Spinal cord (tissue), 10 donors: ENCODE measurements around the gene ERC1. TPM values are rescaled to one million over a fixed set of nuclear protein-coding genes. Genes with fewer than 3 reads are reported as not detected.
A peak's percentile ranks its signal among the peaks of the same experiment; 100 is the strongest.

Source experiments
- DNase-seq, 6 donors: peaks; one replicate each; pipeline versions ENCODE4 v3.0.0 to v3.0.0-alpha.2; 2013 to 2015; ENCODE audit warnings: low spot score in 6 of 6, low read depth in 4 of 6
- H3K27ac ChIP-seq: one replicate; pipeline ENCODE4 v1.5.1; 2013; ENCODE audit warnings: low read depth, low read length, control low read depth
- H3K27me3 ChIP-seq: one replicate; pipeline ENCODE4 v1.6.1; 2013; ENCODE audit warnings: low read length; ENCODE audit not compliant: control insufficient read depth, insufficient read depth
- H3K36me3 ChIP-seq: one replicate; pipeline ENCODE4 v1.6.1; 2013; ENCODE audit warnings: low read length; ENCODE audit not compliant: control insufficient read depth, insufficient read depth
- H3K4me1 ChIP-seq: one replicate; pipeline ENCODE4 v1.6.1; 2013; ENCODE audit warnings: low read length; ENCODE audit not compliant: control insufficient read depth, insufficient read depth
- H3K4me3 ChIP-seq: one replicate; pipeline ENCODE4 v1.5.1; 2013; ENCODE audit warnings: low read depth, low read length, control low read depth
- H3K9me3 ChIP-seq: one replicate; pipeline ENCODE4 v1.6.1; 2013; ENCODE audit warnings: low read length; ENCODE audit not compliant: control insufficient read depth, insufficient read depth
- WGBS: methylation state at CpG from one replicate; pipeline ENCODE4 v1.1.5; 2013; ENCODE audit warnings: missing lambda C conversion rate; ENCODE audit not compliant: insufficient coverage; 5-methylcytosine and 5-hydroxymethylcytosine counted together
- polyA plus RNA-seq, 2 donors: library from polyadenylated mRNA; unstranded; fragments of 120-200 nt; gene quantifications; one replicate each; pipeline ENCODE4 v1.2.1, GENCODE V29; 2013; ENCODE audit not compliant: insufficient read length in 2 of 2
- total RNA-seq, 2 donors: library from RNA; depleted of rRNA in 1 of 2; stranded (reverse); fragments of 120-200 nt in 1 of 2; fragments of >200 nt in 1 of 2; gene quantifications; one replicate each; pipeline versions ENCODE4 v1.2.3 to v1.2.4, GENCODE V29; 2013 to 2014
- donor health status: healthy.

ERC1 gene
- total and polyA plus RNA-seq, 4 donors: 44.3 to 75.5 (median 47.9) TPM

DNA sequence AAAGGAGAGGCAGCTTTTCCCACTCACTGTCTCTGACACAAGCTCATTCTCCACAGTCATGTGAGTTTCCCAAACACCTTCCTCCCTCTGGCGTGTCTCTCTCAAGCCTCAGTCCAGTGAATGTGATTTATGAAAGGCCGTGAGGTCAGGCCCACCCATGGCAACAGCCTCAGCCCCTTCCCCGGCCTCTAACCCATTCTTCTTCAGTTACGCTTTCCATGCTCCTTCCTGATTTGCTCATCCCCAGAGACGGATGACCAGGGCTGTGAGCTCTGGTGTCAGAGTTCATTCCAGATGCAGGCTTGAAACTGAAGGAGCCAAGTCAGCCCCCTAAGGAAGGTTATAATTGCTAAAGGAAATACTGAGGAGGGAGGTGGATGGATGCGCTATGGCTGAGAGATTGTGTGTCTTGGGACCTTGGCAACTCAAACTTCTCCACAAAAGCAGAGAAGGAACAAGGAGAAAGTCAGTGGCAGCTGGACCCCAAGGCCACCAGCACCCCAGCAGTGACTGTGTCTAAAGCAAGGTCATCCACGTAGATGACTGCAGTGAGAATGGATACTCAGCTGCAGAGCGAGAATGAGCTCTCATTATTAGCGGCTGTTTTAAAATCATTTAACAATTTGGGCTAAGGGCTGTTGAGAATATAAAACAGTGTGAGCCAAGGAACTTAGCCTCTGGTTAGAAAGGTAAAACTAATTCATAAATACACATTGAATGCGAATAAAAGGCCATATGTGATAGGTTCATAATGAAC lies 519.2 kb downstream of the ERC1 start:
- DNase-seq: peak in 1 of 6 donors; percentile 58
- Histone ChIP-seq H3K4me3 (no peak overlapping the region), H3K36me3 (no peaks in the 10 kb centered on the region), H3K9me3 (peaks cover 4% of the 10 kb centered on the region), H3K27ac (no peak overlapping the region), H3K4me1 (peaks cover 6% of the 10 kb centered on the region), H3K27me3 (no peaks in the 10 kb centered on the region)
- WGBS: 60% methylated on average over 8 of the region's 10 CpGs

DNA sequence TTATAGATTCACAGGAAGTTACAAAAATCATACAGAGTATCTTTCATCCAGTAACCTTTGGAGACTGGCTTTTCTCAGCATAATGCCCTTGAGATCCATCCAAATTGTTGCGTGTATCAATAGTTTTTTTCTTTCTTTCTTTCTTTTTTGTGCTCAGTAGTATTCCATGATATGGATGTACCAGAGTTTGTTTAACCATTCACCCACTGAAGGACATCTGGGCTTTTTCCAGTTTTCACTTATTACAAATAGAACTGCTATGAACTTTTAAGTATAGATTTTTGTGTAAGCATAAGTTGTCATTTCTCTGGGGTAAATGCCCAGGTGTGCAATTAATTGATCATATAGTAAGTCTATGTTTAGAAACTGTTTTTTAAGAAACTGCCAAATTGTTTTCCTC lies 524.0 kb downstream of the ERC1 start:
- Histone ChIP-seq H3K27ac (no peak overlapping the region), H3K9me3 (peaks cover 7% of the 10 kb centered on the region), H3K4me1 (peaks cover 13% of the 10 kb centered on the region), H3K36me3 (no peaks in the 10 kb centered on the region), H3K27me3 (no peaks in the 10 kb centered on the region), H3K4me3 (no peak overlapping the region)
- no CpG with 5 or more reads among the region's 1 CpG for WGBS
- DNase-seq: no peak

DNA sequence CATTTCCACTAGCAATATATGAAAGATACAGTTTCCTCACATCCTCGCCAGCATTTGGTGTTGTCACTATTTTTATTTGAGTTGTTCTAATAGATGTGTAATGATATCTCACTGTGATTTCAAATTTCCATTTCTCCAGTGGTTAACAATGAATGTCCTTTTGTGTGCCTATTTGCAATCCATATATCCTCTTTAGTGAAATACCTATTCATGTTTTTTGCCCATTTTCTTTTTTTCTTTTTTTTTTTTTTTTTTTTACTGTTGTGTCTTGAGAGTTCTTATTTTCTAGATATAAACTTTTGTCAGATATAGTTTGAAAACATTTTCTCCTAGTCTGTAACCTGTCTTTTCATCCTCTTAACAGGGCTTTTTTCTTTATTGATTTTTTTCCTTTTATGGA lies 524.4 kb downstream of the ERC1 start:
- DNase-seq: no peak
- Histone ChIP-seq H3K9me3 (peaks cover 7% of the 10 kb centered on the region), H3K4me3 (no peak overlapping the region), H3K27me3 (no peaks in the 10 kb centered on the region), H3K36me3 (no peaks in the 10 kb centered on the region), H3K27ac (no peak overlapping the region), H3K4me1 (peaks cover 11% of the 10 kb centered on the region)
- no CpG with 5 or more reads among the region's 1 CpG for WGBS

DNA sequence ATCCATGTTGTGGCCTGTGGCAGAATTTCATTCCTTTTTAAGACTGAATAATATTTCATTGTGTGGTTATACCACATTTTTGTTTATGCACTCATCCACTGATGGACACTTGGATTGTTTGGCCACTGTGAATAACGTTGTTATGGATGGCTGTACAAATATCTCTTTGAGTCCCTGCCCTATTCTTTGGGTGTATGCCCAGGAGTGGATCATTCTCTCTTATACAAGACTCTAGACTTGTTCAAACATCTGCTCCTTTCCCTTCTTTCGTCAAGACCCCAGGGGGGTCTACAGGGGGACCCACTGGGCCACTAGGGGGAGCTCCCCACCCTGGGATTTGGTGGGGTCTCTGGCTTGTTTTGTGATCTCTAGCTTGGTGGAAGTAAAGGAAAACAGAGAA lies 526.0 kb downstream of the ERC1 start:
- no peaks in the 10 kb centered on the region for H3K27me3 ChIP-seq
- no peak overlapping the region for H3K27ac ChIP-seq
- no peaks in the 10 kb centered on the region for H3K36me3 ChIP-seq
- peaks cover 7% of the 10 kb centered on the region for H3K9me3 ChIP-seq
- no peak overlapping the region for H3K4me3 ChIP-seq
- no peak for DNase-seq
- peaks cover 11% of the 10 kb centered on the region for H3K4me1 ChIP-seq
- no CpG with 5 or more reads among the region's 2 CpGs for WGBS

DNA sequence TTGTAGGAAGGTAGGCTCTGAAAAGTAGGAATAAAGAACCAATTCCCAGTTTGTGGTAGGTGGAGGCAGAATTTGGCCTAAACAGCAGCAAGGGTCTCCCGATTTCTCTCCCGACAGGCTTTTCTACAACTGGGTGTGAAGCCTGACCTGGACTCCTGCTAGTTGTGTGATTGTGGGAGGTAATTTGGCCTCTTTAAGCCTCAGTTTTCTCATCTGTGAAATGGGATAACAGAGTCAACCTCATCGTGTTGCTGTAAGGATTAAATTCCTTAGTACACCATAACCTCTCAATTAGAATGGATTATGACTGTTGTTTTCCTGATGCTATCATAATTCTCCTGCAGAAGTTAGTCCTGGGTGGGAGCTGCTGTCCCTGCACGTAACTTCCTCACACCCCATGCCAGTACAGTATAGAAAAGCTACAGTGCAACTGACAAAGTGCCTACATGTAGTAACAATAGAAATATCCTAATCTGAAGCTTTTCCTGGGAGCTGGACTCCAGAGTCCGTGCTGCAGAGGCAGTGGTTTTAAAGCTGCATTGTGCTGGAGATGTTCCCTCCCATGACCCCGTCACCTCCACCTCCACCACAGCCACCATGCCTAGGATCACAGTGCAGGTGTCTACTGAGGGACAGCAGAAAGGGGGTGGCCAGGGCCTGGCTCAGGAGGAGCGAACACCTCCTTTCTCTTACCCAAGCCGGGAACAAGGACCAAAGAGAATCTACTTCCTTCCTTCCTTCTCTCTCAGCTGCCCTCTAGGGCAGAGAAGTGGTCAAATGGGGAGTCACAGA lies 526.9 kb downstream of the ERC1 start:
- H3K4me3 ChIP-seq: no peak overlapping the region
- peaks cover 11% of the 10 kb centered on the region for H3K4me1 ChIP-seq
- H3K27ac ChIP-seq: no peak overlapping the region
- DNase-seq: no peak
- 95% methylated on average over 4 of the region's 8 CpGs for WGBS
- H3K9me3 ChIP-seq: peaks cover 7% of the 10 kb centered on the region
- no peaks in the 10 kb centered on the region for H3K36me3 ChIP-seq
- no peaks in the 10 kb centered on the region for H3K27me3 ChIP-seq

DNA sequence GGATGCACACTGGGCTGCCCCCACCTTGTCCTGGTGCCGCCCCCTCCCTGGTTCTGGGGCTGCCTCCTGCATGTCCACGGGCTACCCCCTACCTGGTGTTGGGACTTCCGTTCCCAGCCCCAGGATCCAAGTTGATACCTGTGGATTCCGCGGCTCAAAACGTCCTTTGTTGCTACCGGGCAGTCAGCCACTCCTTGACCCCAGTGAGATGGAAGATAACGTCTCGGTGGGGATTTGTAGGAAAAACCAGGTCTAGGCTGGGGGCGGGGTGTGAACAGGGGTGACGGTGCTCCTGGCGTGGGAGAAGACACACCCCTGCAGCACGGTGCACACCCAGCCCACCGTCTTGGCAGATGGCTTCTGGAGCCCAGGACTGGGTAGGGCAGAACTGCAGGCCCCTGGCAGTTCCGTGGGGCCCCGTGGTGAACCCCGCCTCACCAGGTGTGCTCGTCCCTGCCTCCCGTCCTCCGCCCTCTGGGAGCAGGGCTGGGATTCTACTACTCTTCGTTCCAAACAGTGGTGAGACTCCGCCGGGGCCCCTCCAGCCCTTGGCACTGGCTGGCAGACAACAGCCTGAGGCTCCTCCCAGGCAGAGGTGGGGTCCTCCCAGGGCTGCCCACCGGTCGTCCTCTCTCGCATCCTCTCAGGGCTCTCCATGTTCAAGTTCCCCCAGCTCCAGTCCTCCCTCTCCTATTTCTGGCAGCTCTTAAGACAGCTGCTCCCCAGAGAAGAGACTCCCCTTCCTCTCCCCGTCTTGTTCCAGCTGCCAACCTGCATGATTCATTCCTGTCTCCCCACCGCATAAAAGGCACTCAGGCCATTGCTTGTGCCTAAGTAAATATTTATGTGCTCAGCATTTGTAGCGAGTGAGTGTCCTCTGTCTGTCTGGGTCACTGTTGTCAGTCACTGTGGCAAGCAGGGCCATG lies 527.8 kb downstream of the ERC1 start:
- no peak overlapping the region for H3K27ac ChIP-seq
- no peaks in the 10 kb centered on the region for H3K36me3 ChIP-seq
- H3K4me3 ChIP-seq: no peak overlapping the region
- peaks cover 11% of the 10 kb centered on the region for H3K4me1 ChIP-seq
- H3K9me3 ChIP-seq: peaks cover 7% of the 10 kb centered on the region
- DNase-seq: no peak
- no peaks in the 10 kb centered on the region for H3K27me3 ChIP-seq
- WGBS: 57% methylated on average over 24 of the region's 29 CpGs

DNA sequence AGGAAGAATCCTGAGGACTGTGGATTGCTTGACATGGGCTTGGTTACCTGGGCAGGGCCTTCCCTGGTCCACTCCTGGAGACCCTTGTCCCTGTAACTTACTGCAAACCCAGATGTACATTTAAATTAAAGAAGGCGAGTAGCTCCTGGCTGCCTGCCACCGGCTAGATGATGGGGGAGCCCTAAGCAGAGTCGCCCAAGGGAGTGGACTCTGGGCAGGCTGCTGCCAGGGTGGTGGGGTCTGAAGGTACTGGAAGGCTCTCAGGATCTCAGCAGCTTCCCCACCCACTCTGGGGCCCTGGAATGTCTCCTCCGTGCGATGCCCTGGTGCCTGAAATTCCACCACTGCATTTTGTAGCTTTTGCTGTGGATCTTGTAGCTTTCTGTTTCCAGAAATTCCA lies 528.6 kb downstream of the ERC1 start:
- H3K9me3 ChIP-seq: peaks cover 7% of the 10 kb centered on the region
- no peak overlapping the region for H3K27ac ChIP-seq
- H3K4me3 ChIP-seq: no peak overlapping the region
- peaks cover 11% of the 10 kb centered on the region for H3K4me1 ChIP-seq
- no peak for DNase-seq
- no peaks in the 10 kb centered on the region for H3K36me3 ChIP-seq
- H3K27me3 ChIP-seq: peaks cover 2% of the 10 kb centered on the region
- no CpG with 5 or more reads among the region's 5 CpGs for WGBS

DNA sequence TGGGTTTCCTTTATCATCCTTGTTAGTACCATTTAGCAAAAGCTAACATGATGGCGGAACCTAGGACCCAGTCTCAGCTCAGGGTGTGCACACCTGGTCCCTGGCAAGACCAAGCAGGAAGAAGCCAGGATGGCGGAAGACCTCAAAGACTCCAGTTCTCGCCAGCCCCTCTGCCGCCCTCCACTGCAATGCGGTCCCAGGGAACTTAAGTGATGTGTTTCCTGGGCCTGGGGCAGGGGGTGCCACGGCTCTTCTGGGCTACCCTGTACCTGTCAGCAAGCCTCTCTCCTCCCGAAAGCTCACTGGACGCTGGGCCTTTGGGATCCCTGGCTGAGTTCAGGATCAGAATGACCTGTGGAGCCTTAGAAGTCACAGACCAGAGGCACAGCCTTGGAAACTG lies 532.0 kb downstream of the ERC1 start:
- peaks cover 2% of the 10 kb centered on the region for H3K27me3 ChIP-seq
- no peaks in the 10 kb centered on the region for H3K9me3 ChIP-seq
- no peaks in the 10 kb centered on the region for H3K36me3 ChIP-seq
- H3K4me3 ChIP-seq: no peak overlapping the region
- H3K4me1 ChIP-seq: peaks cover 11% of the 10 kb centered on the region
- 87% methylated on average over 6 of the region's 8 CpGs for WGBS
- H3K27ac ChIP-seq: no peak overlapping the region
- no peak for DNase-seq

DNA sequence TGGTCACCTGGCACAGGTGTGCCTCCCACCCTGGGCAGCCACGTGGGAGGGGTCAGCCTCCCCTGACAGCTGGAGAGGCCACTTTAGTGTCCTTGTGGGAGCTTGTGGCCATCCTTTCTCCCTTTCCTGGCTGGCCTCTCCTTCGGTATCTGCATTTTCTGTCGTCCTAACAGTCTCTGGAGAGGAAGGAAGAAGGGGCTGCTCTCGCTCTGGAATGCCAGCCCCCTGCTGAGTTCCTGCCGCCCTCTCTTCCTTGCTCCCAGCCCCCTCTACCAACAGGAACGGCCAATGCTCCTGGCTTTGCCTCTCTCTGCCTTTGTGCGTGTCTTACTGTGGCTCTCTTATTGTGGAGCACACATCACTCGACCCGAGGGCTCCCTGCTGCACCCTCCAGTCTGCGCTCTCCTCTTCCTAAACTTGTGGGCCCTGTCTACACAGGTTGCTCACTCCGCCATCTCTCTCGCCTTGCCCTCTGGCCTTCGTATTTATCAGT lies 532.6 kb downstream of the ERC1 start:
- Histone ChIP-seq H3K27me3 (peaks cover 3% of the 10 kb centered on the region), H3K36me3 (no peaks in the 10 kb centered on the region), H3K4me1 (peaks cover 11% of the 10 kb centered on the region), H3K4me3 (no peak overlapping the region), H3K9me3 (no peaks in the 10 kb centered on the region), H3K27ac (no peak overlapping the region)
- DNase-seq: no peak
- 45% methylated on average over 13 of the region's 13 CpGs for WGBS
